Stimulated activated CD4-positive, alpha-beta T cell treated with anti-CD3 and anti-CD28 coated beads, Interleukin-2, amount 100 ng/mL, for 48 hours (primary cell): Measurements from ENCODE around the gene CRLF3.
"Not testable (repeated sequence)": the region's sequence is repeated elsewhere in the genome, so short reads cannot be mapped to it uniquely, and the experiment has no call there.

Experiments
- DNase-seq, 2 donors: peaks; one replicate each; pipeline ENCODE4 v3.0.0-alpha.2; 2020

Gene CRLF3, protein sequence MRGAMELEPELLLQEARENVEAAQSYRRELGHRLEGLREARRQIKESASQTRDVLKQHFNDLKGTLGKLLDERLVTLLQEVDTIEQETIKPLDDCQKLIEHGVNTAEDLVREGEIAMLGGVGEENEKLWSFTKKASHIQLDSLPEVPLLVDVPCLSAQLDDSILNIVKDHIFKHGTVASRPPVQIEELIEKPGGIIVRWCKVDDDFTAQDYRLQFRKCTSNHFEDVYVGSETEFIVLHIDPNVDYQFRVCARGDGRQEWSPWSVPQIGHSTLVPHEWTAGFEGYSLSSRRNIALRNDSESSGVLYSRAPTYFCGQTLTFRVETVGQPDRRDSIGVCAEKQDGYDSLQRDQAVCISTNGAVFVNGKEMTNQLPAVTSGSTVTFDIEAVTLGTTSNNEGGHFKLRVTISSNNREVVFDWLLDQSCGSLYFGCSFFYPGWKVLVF

DNA sequence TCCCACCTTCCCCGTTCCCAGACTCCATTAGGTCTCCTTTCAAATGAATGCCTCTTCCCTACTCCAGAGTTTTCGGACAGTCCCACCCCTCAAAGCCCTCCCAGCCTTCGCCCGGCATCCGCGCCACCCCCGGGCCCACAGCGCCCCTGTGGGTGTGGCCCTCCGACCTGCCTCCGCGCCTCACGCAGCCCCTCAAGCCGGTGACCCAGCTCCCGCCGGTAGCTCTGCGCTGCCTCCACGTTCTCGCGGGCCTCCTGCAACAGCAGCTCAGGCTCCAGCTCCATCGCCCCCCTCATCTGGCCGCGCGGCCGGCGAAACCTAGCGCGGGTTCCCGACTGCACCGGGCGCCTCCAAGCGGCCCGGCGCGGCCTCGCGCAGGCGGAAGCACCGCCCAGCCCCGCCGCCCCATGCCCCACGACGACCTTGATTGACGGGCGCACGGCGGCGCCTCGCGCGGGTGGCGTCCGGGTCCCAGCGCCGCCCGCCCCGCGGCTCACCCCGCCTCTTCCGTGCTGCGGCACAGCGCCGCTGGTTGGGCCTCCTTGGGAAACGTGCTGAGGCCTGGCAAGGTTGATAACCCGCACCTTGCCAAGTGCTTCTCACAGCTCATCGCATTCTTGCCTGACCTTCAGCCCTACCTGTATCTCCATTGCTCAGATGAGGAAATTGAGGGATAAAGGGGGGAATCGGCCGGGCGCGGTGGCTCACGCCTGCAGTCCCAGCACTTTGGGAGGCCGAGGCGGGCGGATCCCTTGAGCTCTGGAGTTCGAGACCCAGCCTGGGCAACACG, at the start of gene CRLF3:
TSS of gene CRLF3 (minus strand) at position 337 of the 790 bp plus-strand sequence. CDS start at position 296, 41 bp downstream.
- DNase-seq, result peak; percentile 84 to 85

DNA sequence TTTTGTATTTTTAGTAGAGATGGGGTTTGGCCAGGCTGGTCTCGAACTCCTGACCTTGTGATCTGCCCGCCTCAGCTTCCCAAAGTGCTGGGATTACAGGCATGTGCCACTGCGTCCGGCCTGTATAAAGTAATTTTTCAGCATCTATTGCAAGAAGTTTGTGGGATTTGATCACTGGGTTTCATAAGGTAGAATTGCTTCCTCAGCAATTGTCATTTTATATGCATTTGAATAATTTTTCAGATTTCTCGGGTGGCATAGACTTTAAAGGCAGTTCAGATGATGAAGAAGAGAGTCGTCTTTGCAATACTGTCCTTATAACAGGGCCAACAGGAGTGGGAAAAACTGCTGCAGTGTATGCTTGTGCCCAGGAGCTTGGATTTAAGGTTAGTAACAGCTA, 44.5 kb upstream of the CRLF3 start:
- DNase-seq, result no peak

DNA sequence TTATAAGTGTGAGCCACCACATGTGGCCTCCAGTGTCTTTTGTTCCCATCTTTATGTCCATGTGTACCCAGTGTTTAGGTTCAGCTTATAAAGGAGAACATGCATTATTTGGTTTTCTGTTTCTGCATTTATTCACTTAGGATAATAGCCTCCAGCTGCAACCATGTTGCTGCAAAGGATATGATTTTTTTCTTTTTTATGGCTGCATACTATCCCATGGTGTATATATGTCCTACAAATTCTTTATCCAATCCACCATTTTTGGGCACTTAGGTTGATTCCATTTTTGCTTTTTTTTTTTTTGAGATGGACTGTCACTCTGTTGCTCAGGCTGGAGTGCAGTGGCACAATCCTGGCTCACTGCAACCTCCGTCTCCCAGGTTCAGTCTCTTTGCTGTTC, 40.1 kb upstream of the CRLF3 start:
- DNase-seq, result no peak

DNA sequence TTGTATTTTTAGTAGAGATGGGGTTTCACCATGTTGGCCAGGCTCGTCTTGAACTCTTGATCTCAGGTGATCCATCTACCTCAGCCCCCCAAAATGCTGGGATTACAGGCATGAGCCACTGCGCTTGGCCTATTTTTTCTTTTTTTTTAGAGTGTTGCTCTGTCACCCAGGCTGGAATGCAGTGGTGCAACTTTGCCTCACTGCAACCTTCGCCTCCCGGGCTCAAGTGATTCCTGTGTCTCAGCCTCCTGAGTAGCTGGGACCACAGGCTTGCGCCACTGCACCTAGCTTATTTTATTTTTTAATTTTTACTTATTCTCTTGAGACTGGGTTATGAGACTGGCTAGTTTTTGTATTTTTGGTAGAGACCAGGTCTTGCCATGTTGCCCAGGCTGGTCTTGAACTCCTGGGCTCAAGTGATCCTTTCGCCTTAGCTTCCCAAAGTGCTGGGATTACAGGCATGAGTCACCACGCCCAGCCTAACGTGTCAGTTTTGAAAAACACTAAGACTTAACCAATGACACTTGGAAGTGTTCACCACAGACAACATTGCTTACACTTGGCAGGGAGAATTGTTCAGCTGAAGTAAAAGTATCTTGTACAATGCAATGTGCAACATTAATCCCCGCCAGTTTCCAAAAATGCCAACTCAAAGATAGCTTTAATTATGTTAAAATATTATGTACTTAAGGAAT, 34.2 kb upstream of the CRLF3 start:
- no peak for DNase-seq

DNA sequence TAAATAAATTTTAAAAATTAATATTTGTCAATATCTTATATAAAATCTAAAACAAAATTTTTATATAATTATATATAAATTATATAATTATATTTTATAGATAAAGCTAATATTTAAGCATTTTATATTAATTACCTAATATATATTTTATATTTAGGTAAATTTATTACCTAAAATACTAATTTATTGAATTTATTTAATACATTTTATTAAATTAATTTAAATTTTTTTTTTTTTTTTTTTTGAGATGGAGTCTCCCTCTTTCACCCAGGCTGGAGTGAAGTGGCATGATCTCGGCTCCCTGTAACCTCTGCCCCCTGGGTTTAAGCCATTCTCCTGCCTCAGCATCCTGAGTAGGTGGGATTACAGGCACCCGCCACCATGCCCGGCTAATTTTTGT, 29.7 kb upstream of the CRLF3 start:
- DNase-seq, result no peak

DNA sequence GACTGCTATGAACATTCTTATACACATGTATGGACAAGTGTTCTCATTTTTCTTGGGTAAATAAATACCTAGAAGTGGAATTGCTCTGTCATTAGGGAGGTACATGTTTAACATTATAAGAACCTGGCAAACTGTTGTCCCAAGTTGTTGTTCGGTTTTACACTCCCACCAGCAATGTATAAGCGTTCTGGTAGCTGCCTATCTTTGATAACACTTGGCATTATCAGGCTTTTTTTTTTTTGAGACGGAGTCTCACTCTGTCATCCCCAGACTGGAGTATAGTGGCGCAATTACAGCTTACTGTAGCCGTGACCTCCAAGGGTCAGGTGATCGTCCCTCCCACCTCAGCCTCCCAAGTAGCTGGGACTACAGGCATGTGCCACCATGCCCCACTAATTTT, 23.5 kb upstream of the CRLF3 start:
- DNase-seq, result no peak

DNA sequence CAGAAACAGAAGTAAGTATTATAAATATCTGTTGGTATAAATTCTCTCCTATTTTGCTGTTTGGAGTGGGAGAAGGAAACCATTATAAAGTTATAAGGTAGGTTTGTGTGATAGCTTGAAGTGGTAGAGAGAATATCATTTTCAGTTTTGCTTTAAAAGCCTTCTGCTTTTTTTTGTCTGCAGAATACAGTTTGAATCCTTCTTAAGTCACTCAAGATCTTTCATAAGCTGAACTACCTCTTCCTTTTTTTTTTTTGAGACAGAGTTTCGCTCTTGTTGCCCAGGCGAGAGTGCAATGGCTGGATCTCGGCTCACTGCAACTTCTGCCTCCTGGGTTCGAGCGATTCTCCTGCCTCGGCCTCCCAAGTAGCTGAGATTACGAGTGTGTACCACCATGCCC, 16.3 kb upstream of the CRLF3 start:
- DNase-seq, result no peak

DNA sequence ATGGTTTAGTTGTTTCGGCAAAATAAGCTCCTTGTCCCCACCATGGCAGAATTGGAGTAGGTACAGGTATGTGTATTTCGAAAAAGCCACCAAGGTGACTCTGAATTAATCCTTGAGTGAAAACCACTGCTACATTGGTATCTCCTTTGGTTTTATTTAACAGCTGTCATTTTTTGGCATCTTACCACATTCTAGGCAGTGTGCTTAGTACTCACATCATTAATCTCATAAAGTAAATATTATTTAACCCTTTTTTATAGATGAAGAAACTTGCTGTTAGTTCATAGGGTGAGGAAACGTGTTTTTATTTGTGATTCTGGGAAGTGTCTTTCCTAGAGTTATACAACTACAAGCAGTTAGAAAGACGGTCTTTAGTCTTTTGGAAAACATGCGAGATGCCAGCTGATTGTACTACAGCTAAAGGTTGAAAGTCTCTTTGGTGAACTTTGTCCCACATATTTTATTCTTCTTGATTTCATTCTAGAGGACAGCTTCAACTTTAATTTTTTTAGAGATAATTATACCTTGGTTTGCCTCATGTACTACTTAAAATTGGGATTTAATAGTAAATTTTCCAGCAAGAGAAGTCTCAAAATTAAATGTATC, 13.8 kb upstream of the CRLF3 start:
- no peak for DNase-seq

DNA sequence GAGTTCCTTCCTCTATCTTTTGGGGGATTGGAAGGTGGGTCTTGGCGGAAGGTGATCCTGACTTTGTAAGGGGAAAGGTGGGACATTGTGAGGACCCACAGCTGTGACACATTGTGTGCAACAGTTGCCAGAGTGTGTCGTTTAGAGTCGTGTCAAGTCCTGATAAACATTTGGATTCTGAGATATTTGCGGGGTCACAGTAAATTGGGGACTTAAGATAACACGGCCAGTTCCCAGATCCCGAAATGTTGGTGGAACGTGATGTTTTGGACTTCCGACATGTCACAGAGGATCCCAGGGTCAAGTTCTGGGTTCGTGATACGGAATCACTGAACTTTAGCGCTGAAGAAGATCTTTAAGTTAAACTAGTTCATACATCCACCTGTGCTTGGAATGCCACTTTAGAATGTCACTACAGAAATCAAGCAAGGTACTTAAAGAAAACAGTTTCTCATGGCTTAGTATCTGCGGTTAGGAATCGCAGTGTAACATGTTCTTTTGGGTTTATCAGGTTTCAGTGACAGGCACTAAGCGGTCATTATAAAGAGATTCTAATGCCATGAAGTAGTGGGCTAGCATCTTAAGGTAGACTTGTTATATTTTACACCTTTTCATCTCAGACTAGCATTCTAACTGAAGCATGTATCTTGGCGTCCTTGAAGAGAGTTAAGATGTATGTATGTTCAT, 8.1 kb upstream of the CRLF3 start:
- DNase-seq, result no peak

DNA sequence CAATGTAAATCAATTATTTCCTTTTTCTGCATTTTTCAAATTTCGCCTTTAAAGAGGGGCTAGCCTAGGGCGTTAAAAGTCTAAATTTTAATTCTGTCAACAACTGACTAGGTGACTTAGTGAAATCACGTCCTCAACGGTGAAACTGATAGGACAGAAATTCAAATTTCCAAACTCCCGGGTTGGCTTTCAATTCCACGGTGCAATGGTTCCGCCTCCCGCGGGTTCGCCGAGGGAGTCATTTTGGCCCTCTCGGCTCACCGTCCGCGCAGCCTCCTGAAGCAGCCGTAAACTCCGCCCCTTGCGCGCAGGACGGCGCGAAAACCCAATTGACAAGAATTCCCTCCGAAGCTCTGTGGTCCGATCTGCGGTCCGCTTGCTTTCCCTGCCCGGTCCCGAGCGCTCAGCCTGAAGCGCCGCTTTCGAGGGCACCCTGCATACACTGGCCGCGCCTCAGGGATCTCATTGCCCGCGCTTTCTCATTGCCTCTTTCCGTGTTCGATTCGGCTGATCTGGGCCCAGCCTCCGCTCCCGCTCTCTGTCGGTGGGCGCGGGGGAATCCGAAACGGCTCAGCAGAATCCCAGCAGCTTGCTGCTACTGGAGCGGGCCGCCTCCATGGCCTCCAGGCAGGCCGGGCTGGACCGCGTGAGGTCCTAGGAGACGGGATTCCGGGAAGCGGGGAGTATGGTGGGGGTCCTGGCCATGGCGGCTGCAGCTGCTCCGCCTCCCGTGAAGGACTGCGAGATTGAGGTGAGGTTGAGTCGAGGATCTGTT, 7.4 kb upstream of the CRLF3 start, which contains the start of gene ATAD5:
TSS of gene ATAD5 (plus strand) at position 304 of the 775 bp plus-strand sequence. CDS start at position 686, 382 bp downstream.
- peak; percentile 84 to 87 for DNase-seq

DNA sequence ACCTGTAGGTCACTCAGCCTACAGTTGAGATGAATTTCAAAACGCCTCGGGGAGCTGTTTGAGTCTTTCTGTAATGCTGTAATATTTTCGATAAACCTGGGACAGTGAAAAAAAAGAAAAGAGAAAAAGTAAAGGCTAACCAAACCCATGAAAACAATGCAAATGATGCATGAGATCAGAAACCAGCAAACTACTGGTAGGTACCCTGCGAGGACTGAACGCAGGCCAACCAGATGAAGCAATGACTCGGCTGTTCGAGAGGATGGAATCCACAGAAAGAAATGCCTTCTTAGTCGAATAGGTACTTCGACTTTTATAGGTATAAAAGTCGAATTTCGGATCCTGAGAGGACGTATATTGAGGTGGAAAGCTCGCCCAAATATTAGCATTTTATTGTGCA, 6.8 kb upstream of the CRLF3 start:
- no peak for DNase-seq

DNA sequence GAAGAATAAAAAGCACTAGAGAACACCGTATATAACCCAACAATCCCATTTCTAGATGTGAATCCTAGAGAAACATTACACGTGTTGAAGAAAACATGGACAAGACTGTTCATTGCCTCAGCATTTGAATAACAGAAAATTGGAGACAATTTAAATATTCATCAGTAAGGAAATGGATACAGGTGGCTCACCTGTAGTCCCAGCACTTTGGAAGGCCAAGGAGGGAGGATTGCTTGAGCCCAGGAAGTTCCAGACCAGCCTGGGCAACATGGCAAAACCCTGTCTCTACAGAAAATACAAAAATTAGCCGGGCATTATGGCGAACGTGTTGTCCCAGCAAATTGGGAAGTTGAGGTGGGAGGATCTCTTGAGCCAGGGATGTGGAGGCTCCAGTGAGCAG, 4.5 kb upstream of the CRLF3 start:
- DNase-seq, result no peak

DNA sequence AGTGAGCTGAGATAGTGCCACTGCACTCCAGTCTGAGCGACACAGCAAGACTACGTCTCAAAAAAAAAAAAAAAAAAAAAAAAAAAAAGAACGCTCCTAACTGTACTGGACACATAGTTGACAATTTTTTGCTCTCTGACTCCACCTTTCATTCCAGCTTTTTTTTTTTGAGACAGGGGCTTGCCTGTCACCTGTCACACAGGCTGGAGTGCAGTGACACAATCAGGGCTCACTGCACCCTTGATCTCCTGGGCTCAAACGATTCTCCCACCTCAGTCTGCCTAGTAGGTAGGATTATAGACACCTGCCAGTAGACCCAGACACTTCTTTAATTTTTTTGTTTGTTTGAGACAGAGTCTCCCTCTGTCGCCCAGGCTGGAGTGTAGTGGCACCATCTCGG, 2.6 kb upstream of the CRLF3 start:
- no peak for DNase-seq

DNA sequence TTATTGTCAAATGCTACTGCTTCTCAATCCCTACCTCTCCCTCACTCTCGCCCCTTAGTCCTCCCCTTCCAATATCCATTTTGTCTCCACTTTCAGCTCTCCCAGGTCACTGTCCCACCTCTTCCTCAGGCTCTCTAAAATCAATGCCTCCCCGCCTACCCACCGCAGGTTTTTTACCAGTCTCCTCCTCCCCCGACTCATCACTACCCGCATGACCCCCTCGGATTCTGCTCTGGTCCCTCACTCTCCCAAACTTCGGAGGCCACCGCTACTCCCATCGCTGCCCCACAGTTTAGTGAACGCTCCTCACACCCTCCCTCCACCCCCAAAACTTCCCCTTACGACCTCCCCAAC, 513 bp downstream of the CRLF3 start:
- no peak for DNase-seq

DNA sequence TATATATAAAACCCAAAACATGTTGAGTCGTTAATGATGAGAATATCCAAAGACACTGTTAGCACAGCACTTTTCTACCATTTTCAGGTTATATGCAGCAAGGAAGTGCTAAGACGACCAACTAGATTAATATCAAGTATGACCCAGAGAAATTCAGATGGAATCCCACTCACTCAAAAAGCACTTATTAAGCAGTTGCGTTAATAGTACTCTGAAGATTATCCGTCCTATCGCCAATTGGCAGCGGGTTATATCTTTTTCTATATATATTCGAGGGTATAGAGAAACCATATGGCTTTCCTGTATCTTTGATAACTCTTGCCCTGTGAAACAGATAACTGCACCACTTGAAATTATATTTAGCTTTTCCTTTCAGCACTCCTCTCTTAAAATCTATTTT, 1.1 kb downstream of the CRLF3 start:
- no peak for DNase-seq

DNA sequence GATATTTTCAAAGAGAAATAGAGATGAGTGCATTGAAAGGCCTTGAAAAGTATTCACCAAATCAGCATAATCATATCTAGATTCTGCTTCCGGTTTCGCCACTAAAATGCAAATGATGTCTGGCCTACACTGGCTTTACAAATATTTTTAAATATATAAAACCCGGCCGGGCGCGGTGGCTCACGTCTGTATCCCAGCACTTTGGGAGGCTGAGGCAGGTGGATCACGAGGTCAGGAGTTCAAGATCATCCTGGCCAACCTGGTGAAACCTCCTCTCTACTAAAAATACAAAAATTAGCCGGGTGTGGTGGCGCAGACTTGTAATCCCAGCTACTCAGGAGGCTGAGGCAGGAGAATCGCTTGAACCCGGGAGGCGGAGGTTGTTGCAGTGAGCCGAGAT, 1.6 kb downstream of the CRLF3 start:
- DNase-seq, result not testable (repeated sequence)

DNA sequence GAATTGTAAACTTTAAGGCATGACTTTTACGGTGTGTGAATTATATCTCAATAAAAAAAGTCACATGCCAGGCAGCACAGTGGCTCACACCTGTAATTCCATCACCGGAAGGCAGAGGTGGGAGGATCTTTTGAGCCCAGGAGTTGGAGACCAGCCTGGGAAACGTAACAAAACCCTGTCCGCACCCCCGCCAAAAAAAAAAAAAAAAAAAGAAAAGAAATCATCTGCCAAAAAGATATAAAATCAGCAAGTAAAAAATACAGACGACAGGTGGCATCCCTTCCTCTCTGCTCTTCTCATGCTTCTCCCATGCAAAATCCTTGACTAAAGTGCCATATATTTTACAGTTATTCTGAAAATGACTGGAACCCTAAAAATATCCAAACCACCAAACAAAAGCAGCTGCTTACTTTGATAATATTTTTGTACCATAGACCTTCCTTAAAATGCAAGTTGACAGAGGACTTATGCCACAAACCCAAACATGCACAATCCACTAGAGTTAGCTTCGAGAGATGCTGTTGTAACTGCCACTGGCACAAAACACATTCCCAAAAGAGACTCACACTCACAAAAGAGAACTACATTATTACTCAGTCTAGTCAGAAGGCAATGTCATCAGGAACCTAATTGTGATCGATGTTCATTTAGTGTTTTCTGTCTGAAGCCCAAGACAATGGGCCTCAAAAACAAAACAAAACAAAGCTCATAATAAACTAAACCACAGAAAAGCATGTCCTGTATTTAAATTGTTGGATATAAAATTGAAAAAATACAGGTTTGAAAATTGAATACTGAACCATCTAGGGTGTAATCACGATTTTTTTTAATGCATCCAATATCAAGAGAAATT, 2.4 kb downstream of the CRLF3 start:
- DNase-seq, result no peak

DNA sequence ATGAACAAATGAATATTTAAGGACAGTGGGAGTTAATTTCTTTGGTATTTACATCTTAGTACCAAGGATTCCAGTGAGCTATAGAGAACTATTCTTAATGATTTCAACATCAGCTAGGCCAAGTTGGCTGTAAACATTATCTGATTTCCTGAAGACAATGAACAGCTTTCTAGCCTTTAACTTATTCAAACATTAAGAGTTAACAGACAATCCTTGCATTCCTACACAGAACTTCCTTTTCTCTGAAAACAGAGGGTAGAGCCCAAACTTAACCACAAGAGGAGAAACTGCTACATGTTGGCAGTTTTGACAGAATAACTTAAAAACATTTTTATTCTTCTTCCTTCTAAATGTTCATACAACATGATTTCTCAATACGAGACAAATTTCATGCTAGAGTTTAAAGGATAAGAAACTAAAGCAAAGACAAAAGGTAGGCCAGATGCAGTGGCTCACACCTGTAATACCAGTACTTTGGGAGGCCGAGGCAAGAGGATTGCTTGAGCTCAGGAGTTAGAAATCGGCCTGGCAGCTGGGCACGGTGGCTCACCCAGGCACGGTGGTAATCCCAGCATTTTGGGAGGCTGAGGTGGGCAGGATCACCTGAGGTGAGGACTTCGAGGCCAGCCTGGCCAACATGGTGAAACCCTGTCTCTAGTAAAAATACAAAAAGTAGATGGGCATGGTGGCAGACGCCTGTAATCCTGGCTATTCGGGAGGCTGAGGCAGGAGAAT, 4.4 kb downstream of the CRLF3 start:
- no peak for DNase-seq

DNA sequence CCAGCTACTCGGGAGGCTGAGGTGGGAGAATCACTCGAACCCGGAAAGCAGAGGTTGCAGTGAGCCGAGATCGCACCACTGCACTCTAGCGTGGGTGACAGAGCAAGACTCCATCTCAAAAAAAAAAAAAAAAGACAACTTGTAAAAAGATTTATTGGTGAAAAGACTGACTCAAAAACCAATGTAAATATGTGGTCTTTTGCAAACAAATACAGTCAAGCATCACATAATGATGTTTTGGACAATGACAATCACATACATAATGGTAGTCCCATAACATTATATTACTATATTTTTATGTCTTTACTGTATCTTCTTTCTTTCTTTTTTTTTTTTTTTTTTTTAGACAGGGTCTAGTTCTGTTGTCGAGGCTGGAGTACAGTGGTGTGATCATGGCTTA, 8.3 kb downstream of the CRLF3 start:
- no peak for DNase-seq

DNA sequence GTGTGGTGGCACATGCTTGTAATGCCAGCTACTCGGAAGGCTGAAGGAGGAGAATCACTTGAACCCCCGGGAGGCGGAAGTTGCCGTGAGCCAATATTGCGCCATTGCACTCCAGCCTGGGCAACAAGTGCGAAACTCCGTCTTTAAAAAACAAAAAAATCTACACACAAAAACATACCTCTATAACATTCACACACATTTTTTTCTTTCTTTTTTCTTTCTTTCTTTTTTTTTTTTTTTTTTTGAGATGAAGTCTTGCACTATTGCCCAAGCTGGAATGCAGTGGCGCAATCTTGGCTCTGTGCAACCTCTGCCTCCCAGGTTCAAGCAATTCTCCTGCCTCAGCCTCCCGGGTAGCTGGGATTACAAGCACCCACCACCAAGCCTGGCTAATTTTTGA, 9.6 kb downstream of the CRLF3 start:
- not testable (repeated sequence) for DNase-seq
